Activated naive CD4-positive, alpha-beta T cell treated with anti-CD3 and anti-CD28 coated beads, Interleukin-2, amount 50 U/mL, for 24 hours (primary cell): Measurements from ENCODE around the gene MBD5.

ENCODE experiments used
- H3K27ac Mint-ChIP-seq: one replicate; pipeline ENCODE4 v1.8.0; 2021; ENCODE audit warnings: mild to moderate bottlenecking, mixed read lengths
- H3K27me3 Mint-ChIP-seq: one replicate; pipeline ENCODE4 v1.8.0; 2021; ENCODE audit warnings: mixed read lengths
- H3K36me3 Mint-ChIP-seq: one replicate; pipeline ENCODE4 v1.8.0; 2021; ENCODE audit warnings: mixed read lengths
- H3K4me1 Mint-ChIP-seq: one replicate; pipeline ENCODE4 v1.8.0; 2021; ENCODE audit warnings: mixed read lengths
- H3K4me3 Mint-ChIP-seq: one replicate; pipeline ENCODE4 v1.8.0; 2021; ENCODE audit warnings: mild to moderate bottlenecking, mixed read lengths
- H3K9me3 Mint-ChIP-seq: one replicate; pipeline ENCODE4 v1.8.0; 2021; ENCODE audit warnings: mixed read lengths

Gene MBD5

DNA sequence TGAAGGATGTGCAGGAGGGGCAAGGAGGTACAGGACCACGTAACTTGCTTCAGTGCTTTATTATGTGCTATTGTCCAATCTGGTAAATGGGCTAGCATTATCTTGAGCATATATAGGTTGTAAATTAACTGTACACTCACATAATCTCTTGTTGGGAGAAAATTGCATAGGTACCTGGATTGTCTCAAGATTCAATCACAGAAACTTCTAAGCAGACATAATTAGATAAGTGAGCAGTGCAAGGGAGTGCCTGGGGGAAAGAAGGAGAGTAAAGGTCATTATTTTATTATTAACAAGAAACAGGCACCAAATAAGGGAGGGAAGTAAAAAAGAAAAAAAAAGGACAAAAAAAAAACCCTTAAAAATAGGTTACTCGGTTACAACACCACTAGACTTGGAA is 186.2 kb downstream of the MBD5 start:
- Mint-ChIP-seq H3K4me3 (no peak overlapping the region), H3K4me1 (no peaks in the 10 kb centered on the region), H3K9me3 (peaks cover 5% of the 10 kb centered on the region), H3K36me3 (peaks cover 19% of the 10 kb centered on the region), H3K27me3 (no peaks in the 10 kb centered on the region), H3K27ac (peak overlapping the region; percentile 24)

DNA sequence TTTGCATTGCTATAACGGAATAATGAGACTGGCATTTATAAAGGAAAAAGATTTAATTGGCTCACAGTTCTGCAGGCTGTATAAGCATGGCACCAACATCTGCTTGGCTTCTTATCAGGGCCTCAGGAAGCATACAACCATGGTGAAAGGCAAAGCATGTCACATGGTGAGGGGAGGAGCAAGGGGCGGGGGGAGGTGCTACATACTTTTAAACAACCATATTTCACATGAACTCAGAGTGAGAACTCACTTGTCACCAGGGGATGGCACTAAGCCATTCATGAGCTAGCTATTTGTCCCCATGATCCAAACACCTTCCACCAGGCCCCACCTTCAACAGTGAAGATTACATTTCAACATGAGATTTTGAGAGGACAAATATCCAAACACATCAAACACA is 188.7 kb downstream of the MBD5 start:
- Mint-ChIP-seq H3K4me1 (no peaks in the 10 kb centered on the region), H3K27ac (no peak overlapping the region), H3K4me3 (no peak overlapping the region), H3K27me3 (no peaks in the 10 kb centered on the region), H3K36me3 (peaks cover 14% of the 10 kb centered on the region), H3K9me3 (peaks cover 5% of the 10 kb centered on the region)

DNA sequence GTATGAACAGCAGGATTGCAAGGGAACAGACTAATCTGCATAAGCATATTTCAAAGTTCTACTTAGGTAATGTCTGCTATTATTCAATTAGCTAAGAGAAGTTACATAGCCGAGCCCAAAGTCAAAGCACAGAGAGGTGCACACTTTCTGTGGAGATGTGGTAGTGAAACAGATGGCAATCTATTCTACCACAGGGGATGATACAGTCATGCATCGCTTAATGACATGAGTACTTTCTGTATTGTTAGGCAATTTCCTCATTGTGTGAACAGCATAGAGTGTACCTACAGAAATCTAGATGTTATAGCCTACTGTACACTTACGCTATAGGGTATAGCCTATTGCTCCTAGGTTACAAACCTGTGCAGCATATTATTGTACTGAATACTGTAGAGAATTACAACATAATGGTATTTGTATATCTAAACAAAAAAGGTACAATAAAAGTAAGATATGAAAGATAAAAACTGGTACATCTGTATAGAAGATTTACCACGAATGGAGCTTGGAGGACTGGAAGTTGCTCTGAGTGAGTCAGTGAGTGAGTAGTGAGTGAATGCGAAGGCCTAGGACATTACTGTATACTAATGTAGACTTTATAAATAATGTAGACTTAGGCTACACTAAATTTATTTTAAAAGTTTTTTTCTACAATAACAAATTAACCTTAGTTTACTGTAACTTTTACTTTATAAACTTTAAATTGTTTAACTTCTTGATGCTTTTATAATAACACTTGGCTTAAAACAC is 197.6 kb downstream of the MBD5 start:
- no peak overlapping the region for H3K27ac Mint-ChIP-seq
- H3K9me3 Mint-ChIP-seq = peaks cover 27% of the 10 kb centered on the region
- no peak overlapping the region for H3K4me3 Mint-ChIP-seq
- H3K27me3 Mint-ChIP-seq = no peaks in the 10 kb centered on the region
- H3K4me1 Mint-ChIP-seq = no peaks in the 10 kb centered on the region
- peaks cover 27% of the 10 kb centered on the region for H3K36me3 Mint-ChIP-seq

DNA sequence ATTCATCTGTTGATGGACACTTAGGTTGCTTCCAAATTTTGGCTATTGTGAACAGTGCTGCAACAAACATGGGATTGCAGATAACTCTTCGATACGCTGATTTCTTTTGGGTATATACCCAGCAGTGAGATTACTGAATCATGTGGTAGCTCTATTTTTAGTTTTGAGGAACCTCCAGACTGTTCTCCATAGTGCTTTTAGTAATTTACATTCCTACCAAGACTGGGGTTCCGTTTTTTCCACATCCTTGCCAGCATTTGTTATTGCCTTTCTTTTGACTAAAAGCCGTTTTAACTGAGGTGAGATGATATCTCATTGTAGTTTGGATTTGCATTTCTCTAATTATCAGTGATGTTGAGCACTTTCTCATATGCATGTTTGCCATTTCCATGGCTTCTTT is 200.3 kb downstream of the MBD5 start:
- Mint-ChIP-seq H3K4me1 (peaks cover 3% of the 10 kb centered on the region), H3K27me3 (no peaks in the 10 kb centered on the region), H3K36me3 (peaks cover 36% of the 10 kb centered on the region), H3K27ac (no peak overlapping the region), H3K9me3 (peaks cover 27% of the 10 kb centered on the region), H3K4me3 (no peak overlapping the region)

DNA sequence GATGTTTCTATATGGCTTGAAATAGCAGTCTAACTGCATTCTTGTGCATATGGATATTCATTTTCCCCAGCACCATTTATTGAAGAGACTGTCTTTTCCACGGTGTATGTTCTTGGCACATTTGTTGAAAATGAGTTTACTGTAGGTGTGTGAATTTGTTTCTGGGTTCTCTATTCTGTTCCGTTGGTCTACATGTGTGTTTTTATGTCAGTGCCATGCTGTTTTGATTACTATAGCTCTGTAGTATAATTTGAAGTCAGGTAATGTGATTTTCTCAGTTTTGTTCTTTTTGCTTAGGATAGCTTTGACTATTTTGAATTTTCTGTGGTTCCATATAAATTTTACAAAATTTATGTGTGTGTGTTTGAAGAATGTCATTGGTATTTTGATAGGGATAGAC is 201.0 kb downstream of the MBD5 start:
- H3K27ac Mint-ChIP-seq = no peak overlapping the region
- no peak overlapping the region for H3K4me3 Mint-ChIP-seq
- peaks cover 3% of the 10 kb centered on the region for H3K4me1 Mint-ChIP-seq
- H3K36me3 Mint-ChIP-seq = peaks cover 36% of the 10 kb centered on the region
- H3K9me3 Mint-ChIP-seq = peaks cover 27% of the 10 kb centered on the region
- no peaks in the 10 kb centered on the region for H3K27me3 Mint-ChIP-seq

DNA sequence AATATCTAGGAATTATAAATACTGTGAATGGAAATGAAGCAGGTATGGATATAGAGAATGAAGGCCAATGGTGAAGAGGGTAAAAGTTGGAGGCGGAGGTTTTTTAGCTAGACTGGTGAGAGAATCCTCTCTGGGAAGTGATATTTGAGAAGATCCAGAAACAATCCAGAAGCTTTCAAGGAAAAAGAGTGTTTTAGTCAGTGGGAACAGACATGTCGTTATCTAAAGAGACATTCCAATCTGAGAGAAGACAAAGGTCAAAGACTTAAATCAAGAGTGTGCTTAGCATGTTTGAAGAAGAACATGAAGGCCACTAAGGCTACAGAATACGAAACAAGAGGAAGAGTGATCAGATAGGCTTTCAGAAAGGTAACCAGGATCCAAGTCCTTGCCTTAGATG is 211.0 kb downstream of the MBD5 start:
- Mint-ChIP-seq H3K9me3 (peaks cover 15% of the 10 kb centered on the region), H3K27me3 (no peaks in the 10 kb centered on the region), H3K27ac (no peak overlapping the region), H3K4me1 (no peaks in the 10 kb centered on the region), H3K4me3 (no peak overlapping the region), H3K36me3 (peaks cover 46% of the 10 kb centered on the region)

DNA sequence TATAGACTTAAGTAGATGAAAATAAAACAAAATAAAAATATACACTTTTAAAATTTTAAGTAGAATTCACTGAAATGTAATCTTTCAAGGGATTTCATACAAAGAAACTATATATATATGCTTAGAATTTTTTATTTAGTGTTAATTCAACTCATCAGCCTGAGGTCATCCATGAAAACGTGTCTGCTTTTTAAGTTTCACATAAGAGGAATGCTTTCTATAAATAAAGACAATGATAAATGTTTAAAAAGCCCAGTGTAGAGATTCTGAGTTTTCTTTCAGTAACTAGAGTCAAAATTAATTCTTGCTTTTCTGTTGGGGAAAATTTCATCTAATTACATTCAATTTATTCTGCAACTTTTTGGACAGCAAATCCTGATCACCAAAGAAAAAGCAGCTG is 213.3 kb downstream of the MBD5 start:
- no peaks in the 10 kb centered on the region for H3K27me3 Mint-ChIP-seq
- H3K36me3 Mint-ChIP-seq = peaks cover 57% of the 10 kb centered on the region
- H3K27ac Mint-ChIP-seq = no peak overlapping the region
- H3K4me3 Mint-ChIP-seq = no peak overlapping the region
- peaks cover 18% of the 10 kb centered on the region for H3K9me3 Mint-ChIP-seq
- no peaks in the 10 kb centered on the region for H3K4me1 Mint-ChIP-seq

DNA sequence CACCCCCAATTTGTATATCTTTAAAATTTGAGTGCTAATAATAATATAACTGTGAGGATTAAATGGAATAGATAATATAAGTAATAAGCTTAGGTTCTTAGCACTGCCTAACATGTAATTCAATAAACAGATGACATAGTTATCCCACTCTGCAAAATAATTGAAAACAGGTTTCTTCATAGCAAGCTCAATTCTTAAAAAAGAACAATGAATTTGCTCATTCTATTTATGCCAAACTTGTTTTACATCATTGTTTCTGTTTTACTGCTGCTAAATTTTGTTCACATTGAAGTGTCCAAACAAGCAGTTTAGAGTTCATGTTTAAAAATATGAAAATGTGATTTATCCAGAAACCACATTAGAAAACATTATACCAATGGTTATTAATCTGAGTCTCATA is 217.0 kb downstream of the MBD5 start:
- H3K36me3 Mint-ChIP-seq = peaks cover 54% of the 10 kb centered on the region

DNA sequence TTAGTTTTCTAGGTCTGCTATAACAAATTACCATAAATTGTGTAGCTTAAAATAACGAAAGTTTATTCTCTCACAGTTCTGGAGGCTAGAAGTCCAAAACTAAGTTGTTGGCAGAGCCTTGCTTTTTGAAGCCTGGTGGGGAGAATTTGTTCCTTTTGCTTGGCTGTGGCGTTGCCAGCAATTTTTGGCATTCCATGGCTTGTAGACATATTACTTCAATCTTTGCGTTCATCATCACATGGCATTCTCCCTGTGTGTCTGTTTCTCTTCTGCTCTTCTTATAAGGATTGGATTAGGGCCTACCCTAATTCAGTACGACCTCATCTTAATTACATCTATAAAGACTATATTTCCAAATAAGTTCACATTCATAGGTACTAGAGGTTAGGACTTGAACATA is 217.7 kb downstream of the MBD5 start:
- Mint-ChIP-seq H3K36me3 (peaks cover 54% of the 10 kb centered on the region), H3K4me1 (no peaks in the 10 kb centered on the region), H3K27ac (no peak overlapping the region), H3K27me3 (no peaks in the 10 kb centered on the region), H3K9me3 (peaks cover 9% of the 10 kb centered on the region), H3K4me3 (no peak overlapping the region)

More for the DNA sequence above, 217.0 kb downstream of the MBD5 start:
- H3K4me3 Mint-ChIP-seq = no peak overlapping the region
- H3K27me3 Mint-ChIP-seq = no peaks in the 10 kb centered on the region
- peaks cover 9% of the 10 kb centered on the region for H3K9me3 Mint-ChIP-seq
- no peaks in the 10 kb centered on the region for H3K4me1 Mint-ChIP-seq
- H3K27ac Mint-ChIP-seq = no peak overlapping the region

DNA sequence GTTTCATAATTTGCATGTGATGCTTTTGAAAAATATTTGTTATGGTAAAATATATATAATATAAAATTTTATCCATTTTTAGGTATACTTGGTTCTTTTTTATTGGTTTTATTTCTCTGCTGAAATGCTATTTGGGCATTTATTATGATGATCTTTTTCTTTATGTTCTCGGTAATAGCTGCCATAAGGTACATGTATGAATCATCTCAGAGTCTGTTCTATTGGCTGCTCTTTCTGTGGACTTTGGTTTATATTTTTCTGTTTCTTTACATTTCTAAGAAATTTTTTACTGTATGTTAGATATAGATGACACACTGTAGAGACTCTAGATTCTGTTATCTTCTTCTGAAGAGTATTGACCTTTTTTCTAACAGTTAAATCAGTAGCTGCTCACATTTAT is 219.9 kb downstream of the MBD5 start:
- H3K4me3 Mint-ChIP-seq = no peak overlapping the region
- no peaks in the 10 kb centered on the region for H3K27me3 Mint-ChIP-seq
- peaks cover 9% of the 10 kb centered on the region for H3K9me3 Mint-ChIP-seq
- H3K4me1 Mint-ChIP-seq = no peaks in the 10 kb centered on the region
- peaks cover 47% of the 10 kb centered on the region for H3K36me3 Mint-ChIP-seq
- H3K27ac Mint-ChIP-seq = no peak overlapping the region

DNA sequence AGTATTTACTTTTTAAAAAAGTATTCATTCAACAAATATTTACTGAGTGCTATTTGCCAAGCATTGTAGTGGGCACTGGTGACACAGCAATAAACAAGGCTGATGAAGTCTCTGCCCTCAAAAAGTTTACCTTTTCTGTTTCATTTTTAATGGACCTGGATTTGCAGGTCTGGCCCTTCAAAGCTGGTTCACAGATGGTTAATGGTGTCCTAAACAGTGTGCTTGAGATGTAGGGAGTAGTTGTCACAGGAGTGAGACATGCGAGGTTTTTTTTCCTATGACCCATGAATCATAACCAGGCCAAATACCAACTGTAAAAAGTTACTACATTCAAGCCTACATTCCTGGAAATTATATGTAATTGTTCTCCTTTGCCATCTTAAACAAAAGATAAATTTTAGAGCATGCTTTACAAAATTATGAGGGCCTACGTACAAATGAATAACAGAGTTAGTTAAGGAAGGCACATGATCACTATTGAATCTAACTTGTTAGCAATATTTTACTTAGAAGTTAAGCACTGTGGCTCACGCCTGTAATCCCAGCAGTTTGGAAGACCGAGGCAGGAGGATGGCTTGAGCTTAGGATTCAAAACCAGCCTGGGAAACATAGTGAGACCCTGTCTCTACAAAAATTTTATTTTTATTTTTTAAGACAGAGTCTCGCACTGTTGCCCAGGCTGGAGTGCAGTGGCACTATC is 223.9 kb downstream of the MBD5 start:
- H3K4me3 Mint-ChIP-seq = no peak overlapping the region
- peaks cover 27% of the 10 kb centered on the region for H3K36me3 Mint-ChIP-seq
- H3K27me3 Mint-ChIP-seq = no peaks in the 10 kb centered on the region
- no peak overlapping the region for H3K27ac Mint-ChIP-seq
- no peaks in the 10 kb centered on the region for H3K4me1 Mint-ChIP-seq
- H3K9me3 Mint-ChIP-seq = peaks cover 4% of the 10 kb centered on the region

DNA sequence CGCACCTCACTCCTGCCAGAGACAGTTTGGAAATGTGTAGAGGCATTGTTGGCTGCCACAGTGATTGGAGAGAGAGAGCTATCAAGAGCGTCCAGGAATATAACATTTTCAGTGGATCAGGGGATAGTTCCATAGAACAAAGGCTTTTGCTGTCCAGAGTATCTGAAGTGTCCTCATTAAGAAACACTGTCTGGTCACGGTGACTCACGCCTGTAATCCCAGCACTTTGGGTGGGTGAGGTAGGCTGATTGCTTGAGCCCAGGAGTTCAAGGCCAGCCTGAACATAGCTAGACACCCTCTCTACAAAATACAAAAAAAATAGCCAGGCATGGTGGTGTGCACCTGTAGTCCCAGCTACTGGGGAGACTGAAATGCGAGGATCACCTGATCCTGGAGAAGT is 231.1 kb downstream of the MBD5 start:
- Mint-ChIP-seq H3K4me3 (no peak overlapping the region), H3K36me3 (peaks cover 45% of the 10 kb centered on the region), H3K27me3 (no peaks in the 10 kb centered on the region), H3K27ac (no peak overlapping the region), H3K9me3 (peaks cover 11% of the 10 kb centered on the region), H3K4me1 (no peaks in the 10 kb centered on the region)

DNA sequence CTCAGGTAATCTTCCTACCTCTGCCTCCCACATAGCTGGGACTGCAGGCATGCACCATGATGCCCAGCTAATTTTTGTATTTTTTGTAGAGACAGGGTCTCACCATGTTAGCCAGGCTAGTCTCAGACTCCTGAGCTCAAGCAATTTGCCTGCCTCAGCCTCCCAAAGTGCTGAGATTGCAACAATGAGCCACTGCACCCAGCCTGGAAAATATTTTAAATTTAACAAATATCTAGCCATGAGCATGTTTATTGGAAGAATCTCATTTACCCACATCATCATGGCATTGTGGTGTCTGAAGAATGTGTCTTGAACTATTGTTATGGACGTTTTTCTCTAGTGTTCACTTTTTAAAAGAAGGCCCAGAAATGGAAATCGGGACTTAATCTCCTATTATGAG is 231.8 kb downstream of the MBD5 start:
- Mint-ChIP-seq H3K9me3 (peaks cover 11% of the 10 kb centered on the region), H3K27me3 (no peaks in the 10 kb centered on the region), H3K4me1 (no peaks in the 10 kb centered on the region), H3K27ac (no peak overlapping the region), H3K4me3 (no peak overlapping the region), H3K36me3 (peaks cover 43% of the 10 kb centered on the region)

DNA sequence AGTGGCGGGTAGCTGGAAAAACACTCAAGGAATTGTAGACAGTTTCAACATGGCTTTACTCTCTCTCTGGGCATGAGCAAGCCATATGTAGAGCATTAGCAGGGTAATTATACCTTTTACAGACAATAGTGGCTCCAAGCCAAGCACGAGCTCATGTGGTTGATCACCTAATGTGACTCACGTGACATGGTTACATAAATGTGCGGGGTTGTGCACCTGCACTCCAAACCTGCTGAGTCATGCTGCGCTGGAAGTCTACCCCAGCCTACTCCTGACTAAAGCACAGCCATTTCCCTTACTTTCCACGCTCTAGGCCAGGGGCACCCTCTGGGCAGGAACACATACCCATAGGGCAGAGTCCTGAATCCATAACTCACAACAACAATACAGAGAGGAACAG is 232.8 kb downstream of the MBD5 start:
- peaks cover 11% of the 10 kb centered on the region for H3K9me3 Mint-ChIP-seq
- H3K27me3 Mint-ChIP-seq = no peaks in the 10 kb centered on the region
- H3K36me3 Mint-ChIP-seq = peaks cover 49% of the 10 kb centered on the region
- no peak overlapping the region for H3K4me3 Mint-ChIP-seq
- no peak overlapping the region for H3K27ac Mint-ChIP-seq
- H3K4me1 Mint-ChIP-seq = no peaks in the 10 kb centered on the region

DNA sequence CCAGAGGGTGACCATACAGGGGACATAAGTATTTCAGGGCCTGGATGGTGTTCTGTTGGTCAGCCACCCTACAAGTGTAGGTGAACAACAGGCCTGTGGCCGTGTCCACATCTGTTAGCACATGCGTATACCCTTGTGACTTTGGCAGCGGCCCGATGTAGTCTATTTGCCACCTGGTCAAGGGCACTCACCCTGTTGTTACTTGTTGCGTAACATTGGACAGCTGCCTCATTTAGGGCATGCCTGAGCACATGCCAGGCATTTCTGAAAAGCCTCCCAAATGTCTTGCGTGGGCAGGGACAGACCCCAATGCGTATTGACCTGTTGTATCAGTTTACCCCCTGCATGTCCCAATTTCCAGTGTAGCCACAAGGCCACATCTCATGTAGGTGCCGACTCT is 235.0 kb downstream of the MBD5 start:
- Mint-ChIP-seq H3K27ac (no peak overlapping the region), H3K9me3 (peaks cover 16% of the 10 kb centered on the region), H3K4me3 (no peak overlapping the region), H3K27me3 (no peaks in the 10 kb centered on the region), H3K4me1 (no peaks in the 10 kb centered on the region), H3K36me3 (peaks cover 53% of the 10 kb centered on the region)

DNA sequence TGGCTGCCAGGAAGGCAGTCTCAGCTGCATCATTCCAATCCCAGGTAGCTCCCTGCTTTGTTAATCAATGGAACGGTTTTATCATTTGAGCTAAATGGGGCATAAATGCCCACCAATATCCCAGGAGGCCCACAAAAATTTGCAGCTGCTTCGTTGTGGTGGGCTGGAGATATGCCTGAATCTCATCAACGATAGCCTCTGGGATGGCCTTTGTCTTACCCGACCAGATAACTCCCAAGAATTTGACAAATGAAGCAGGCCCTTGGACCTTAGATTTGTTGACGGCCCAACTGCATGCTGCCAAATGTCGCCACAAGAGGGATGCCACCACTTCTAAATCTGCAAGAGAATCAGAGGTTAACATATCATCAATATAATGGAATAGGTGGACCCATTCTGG is 236.4 kb downstream of the MBD5 start:
- H3K4me1 Mint-ChIP-seq = no peaks in the 10 kb centered on the region
- no peak overlapping the region for H3K27ac Mint-ChIP-seq
- H3K4me3 Mint-ChIP-seq = no peak overlapping the region
- peaks cover 48% of the 10 kb centered on the region for H3K36me3 Mint-ChIP-seq
- H3K9me3 Mint-ChIP-seq = peaks cover 11% of the 10 kb centered on the region
- no peaks in the 10 kb centered on the region for H3K27me3 Mint-ChIP-seq
